AG09309 (cell line): Measurements from ENCODE around the gene COG5.

Experiments used
- DNase-seq: peaks from one replicate; pipeline ENCODE4 v3.0.0-alpha.2; 2010; ENCODE audit warnings: low read depth
- H3K4me3 ChIP-seq: 2 replicates; pipeline ENCODE4 v1.5.1; 2011; ENCODE audit warnings: mild to moderate bottlenecking, low read depth, low read length, moderate library complexity; ENCODE audit not compliant: control insufficient read depth
- CTCF ChIP-seq: IDR thresholded peaks from 2 replicates; pipeline ENCODE4 v1.5.1; 2011; ENCODE audit warnings: mild to moderate bottlenecking, low read depth, low read length, inconsistent platforms; ENCODE audit not compliant: insufficient read depth, control insufficient read depth; ENCODE audit errors: missing control alignments

COG5 gene

GRCh38 chr7:107461938-107462533 is 101.7 kb downstream of the COG5 start:
- TF ChIP-seq CTCF: no peak
- H3K4me3 ChIP-seq: no peak overlapping the region
- no peak for DNase-seq

- TF ChIP-seq CTCF: no peak
- DNase-seq: no peak
Observed at GRCh38 chr7:107453388-107453787, 110.3 kb downstream of the COG5 start.

GRCh38 chr7:107450970-107451369 is 112.8 kb downstream of the COG5 start:
- DNase-seq: no peak
- no peak overlapping the region for H3K4me3 ChIP-seq
- no peak for TF ChIP-seq CTCF

More at GRCh38 chr7:107453388-107453787, 110.3 kb downstream of the COG5 start:
- no peak overlapping the region for H3K4me3 ChIP-seq

- no peak for DNase-seq
- H3K4me3 ChIP-seq: no peak overlapping the region
- TF ChIP-seq CTCF: no peak
Observed at GRCh38 chr7:107446988-107447387, 116.7 kb downstream of the COG5 start.

GRCh38 chr7:107446531-107446930 is 117.2 kb downstream of the COG5 start:
- TF ChIP-seq CTCF: no peak

GRCh38 chr7:107442678-107443077 is 121.0 kb downstream of the COG5 start:
- H3K4me3 ChIP-seq: no peak overlapping the region
- TF ChIP-seq CTCF: no peak
- no peak for DNase-seq

More at GRCh38 chr7:107446531-107446930, 117.2 kb downstream of the COG5 start:
- no peak for DNase-seq
- H3K4me3 ChIP-seq: no peak overlapping the region

- TF ChIP-seq CTCF: no peak
- no peak overlapping the region for H3K4me3 ChIP-seq
- no peak for DNase-seq
Observed at GRCh38 chr7:107441581-107442422, 121.9 kb downstream of the COG5 start.
